ENCODE results near the gene SPEN. TPM values are rescaled to one million over a fixed set of nuclear protein-coding genes. Genes with fewer than 3 reads are reported as not detected.

The SPEN gene
- polyA plus RNA-seq, 1 donor: 38.3 TPM

- no peak for DNase-seq
Measured at GRCh38 chr1:15989776-15990175, 142.3 kb downstream of the SPEN start.

Other genes with a start within 250 kb of the SPEN start
- gene DDI2, start 230.2 kb upstream of the SPEN start, polyA plus RNA-seq (ENCODE audit: insufficient read length): 24.3 TPM
- gene PLEKHM2, start 163.4 kb upstream of the SPEN start, polyA plus RNA-seq (ENCODE audit: insufficient read length): 58.9 TPM
- gene SLC25A34, start 111.4 kb upstream of the SPEN start, polyA plus RNA-seq (ENCODE audit: insufficient read length): 7.2 TPM
- not detected for gene TMEM82, start 105.2 kb upstream of the SPEN start, polyA plus RNA-seq (ENCODE audit: insufficient read length)
- gene FBLIM1, start 88.9 kb upstream of the SPEN start, polyA plus RNA-seq (ENCODE audit: insufficient read length): 30.5 TPM
- gene UQCRHL, start 40.1 kb upstream of the SPEN start, polyA plus RNA-seq (ENCODE audit: insufficient read length): 1.6 TPM
- gene ZBTB17, start 128.4 kb downstream of the SPEN start, polyA plus RNA-seq (ENCODE audit: insufficient read length): 24.5 TPM
- gene SRARP, start 156.5 kb downstream of the SPEN start, polyA plus RNA-seq (ENCODE audit: insufficient read length): not detected
- gene HSPB7, start 170.3 kb downstream of the SPEN start, polyA plus RNA-seq (ENCODE audit: insufficient read length): 91.3 TPM
- gene CLCNKA, start 174.3 kb downstream of the SPEN start, polyA plus RNA-seq (ENCODE audit: insufficient read length): 1.6 TPM
- not detected for gene CLCNKB, start 196.1 kb downstream of the SPEN start, polyA plus RNA-seq (ENCODE audit: insufficient read length)
- gene FAM131C, start 225.9 kb downstream of the SPEN start, polyA plus RNA-seq (ENCODE audit: insufficient read length): not detected

Data from hindlimb muscle (tissue), 1 donor.